Muscle layer of colon (tissue), 2 donors: ENCODE measurements around the gene UBE2F.

Experiments used
- H3K27ac ChIP-seq: one replicate; pipeline ENCODE4 v1.7.0; 2013; ENCODE audit warnings: low read depth, mild to moderate bottlenecking, low read length, moderate library complexity
- H3K27me3 ChIP-seq, 2 donors: one replicate each; pipeline ENCODE4 v1.7.0; 2013; ENCODE audit warnings: low read length in 2 of 2, mild to moderate bottlenecking in 2 of 2; ENCODE audit not compliant: insufficient read depth in 2 of 2, control insufficient read depth in 1 of 2
- H3K36me3 ChIP-seq: one replicate; pipeline ENCODE4 v1.7.0; 2013; ENCODE audit warnings: mild to moderate bottlenecking, low read length; ENCODE audit not compliant: insufficient read depth
- H3K4me1 ChIP-seq: one replicate; pipeline ENCODE4 v1.7.0; 2013; ENCODE audit warnings: mild to moderate bottlenecking, low read length; ENCODE audit not compliant: insufficient read depth
- H3K4me3 ChIP-seq, 2 donors: one replicate each; pipeline ENCODE4 v1.7.0; 2013; ENCODE audit warnings: low read length in 2 of 2, low read depth in 1 of 2, mild to moderate bottlenecking in 1 of 2, moderate library complexity in 1 of 2
- H3K9ac ChIP-seq: one replicate; pipeline ENCODE4 v1.7.0; 2013; ENCODE audit warnings: low read length
- H3K9me3 ChIP-seq: one replicate; pipeline ENCODE4 v1.7.0; 2013; ENCODE audit warnings: mild to moderate bottlenecking, low read length
- donor health status: abdominal sarcoma.
- donor health status: Adenocarcinoma of cecum.

UBE2F gene

GRCh38 chr2:238069021-238069709 lies 102.4 kb downstream of the UBE2F start:
- no peak overlapping the region for H3K27ac ChIP-seq
- H3K9ac ChIP-seq: no peak overlapping the region
- H3K4me3 ChIP-seq: no peak overlapping the region
- no peaks in the 10 kb centered on the region for H3K27me3 ChIP-seq
- H3K36me3 ChIP-seq: peaks cover 9% of the 10 kb centered on the region
- H3K4me1 ChIP-seq: no peaks in the 10 kb centered on the region
- H3K9me3 ChIP-seq: no peaks in the 10 kb centered on the region

GRCh38 chr2:238069877-238070276 lies 103.1 kb downstream of the UBE2F start:
- no peak overlapping the region for H3K4me3 ChIP-seq
- peaks cover 9% of the 10 kb centered on the region for H3K36me3 ChIP-seq
- H3K9ac ChIP-seq: no peak overlapping the region
- H3K9me3 ChIP-seq: no peaks in the 10 kb centered on the region
- no peaks in the 10 kb centered on the region for H3K4me1 ChIP-seq
- no peak overlapping the region for H3K27ac ChIP-seq
- H3K27me3 ChIP-seq: no peaks in the 10 kb centered on the region

GRCh38 chr2:238075397-238075796 lies 108.6 kb downstream of the UBE2F start:
- no peaks in the 10 kb centered on the region for H3K27me3 ChIP-seq
- no peaks in the 10 kb centered on the region for H3K4me1 ChIP-seq
- no peak overlapping the region for H3K9ac ChIP-seq
- H3K9me3 ChIP-seq: no peaks in the 10 kb centered on the region
- H3K36me3 ChIP-seq: no peaks in the 10 kb centered on the region
- H3K27ac ChIP-seq: no peak overlapping the region
- no peak overlapping the region for H3K4me3 ChIP-seq

- Histone ChIP-seq H3K9me3 (no peaks in the 10 kb centered on the region), H3K36me3 (peaks cover 12% of the 10 kb centered on the region), H3K27ac (no peak overlapping the region), H3K4me3 (no peak overlapping the region), H3K9ac (no peak overlapping the region), H3K27me3 (no peaks in the 10 kb centered on the region), H3K4me1 (no peaks in the 10 kb centered on the region)
Observed at GRCh38 chr2:238077292-238077691, 110.5 kb downstream of the UBE2F start.

GRCh38 chr2:238079874-238080327 lies 113.1 kb downstream of the UBE2F start:
- Histone ChIP-seq H3K27me3 (no peaks in the 10 kb centered on the region), H3K4me3 (no peak overlapping the region), H3K9me3 (no peaks in the 10 kb centered on the region), H3K9ac (no peak overlapping the region), H3K27ac (no peak overlapping the region), H3K36me3 (peaks cover 29% of the 10 kb centered on the region), H3K4me1 (no peaks in the 10 kb centered on the region)

- Histone ChIP-seq H3K27me3 (no peaks in the 10 kb centered on the region), H3K4me3 (no peak overlapping the region), H3K36me3 (peaks cover 29% of the 10 kb centered on the region), H3K9me3 (no peaks in the 10 kb centered on the region), H3K27ac (no peak overlapping the region), H3K4me1 (no peaks in the 10 kb centered on the region), H3K9ac (no peak overlapping the region)
Observed at GRCh38 chr2:238080518-238080917, 113.7 kb downstream of the UBE2F start.

- Histone ChIP-seq H3K9ac (no peak overlapping the region), H3K27ac (no peak overlapping the region), H3K9me3 (no peaks in the 10 kb centered on the region), H3K36me3 (peaks cover 29% of the 10 kb centered on the region), H3K4me3 (no peak overlapping the region), H3K4me1 (no peaks in the 10 kb centered on the region), H3K27me3 (no peaks in the 10 kb centered on the region)
Observed at GRCh38 chr2:238081150-238081549, 114.3 kb downstream of the UBE2F start.

GRCh38 chr2:238081561-238081960 lies 114.7 kb downstream of the UBE2F start:
- Histone ChIP-seq H3K27ac (no peak overlapping the region), H3K27me3 (no peaks in the 10 kb centered on the region), H3K9me3 (no peaks in the 10 kb centered on the region), H3K4me3 (no peak overlapping the region), H3K36me3 (peaks cover 29% of the 10 kb centered on the region), H3K9ac (no peak overlapping the region), H3K4me1 (no peaks in the 10 kb centered on the region)

GRCh38 chr2:238082151-238082550 lies 115.3 kb downstream of the UBE2F start:
- no peak overlapping the region for H3K4me3 ChIP-seq
- no peaks in the 10 kb centered on the region for H3K4me1 ChIP-seq
- H3K9me3 ChIP-seq: no peaks in the 10 kb centered on the region
- no peak overlapping the region for H3K27ac ChIP-seq
- peaks cover 29% of the 10 kb centered on the region for H3K36me3 ChIP-seq
- no peak overlapping the region for H3K9ac ChIP-seq
- no peaks in the 10 kb centered on the region for H3K27me3 ChIP-seq

GRCh38 chr2:238082827-238083226 lies 116.0 kb downstream of the UBE2F start:
- Histone ChIP-seq H3K9me3 (no peaks in the 10 kb centered on the region), H3K4me1 (no peaks in the 10 kb centered on the region), H3K36me3 (peaks cover 29% of the 10 kb centered on the region), H3K27ac (no peak overlapping the region), H3K4me3 (no peak overlapping the region), H3K27me3 (no peaks in the 10 kb centered on the region), H3K9ac (no peak overlapping the region)

GRCh38 chr2:238083919-238084318 lies 117.1 kb downstream of the UBE2F start:
- H3K27me3 ChIP-seq: no peaks in the 10 kb centered on the region

GRCh38 chr2:238084761-238085160 lies 117.9 kb downstream of the UBE2F start:
- no peak overlapping the region for H3K9ac ChIP-seq
- H3K4me1 ChIP-seq: no peaks in the 10 kb centered on the region
- H3K27me3 ChIP-seq: no peaks in the 10 kb centered on the region
- H3K4me3 ChIP-seq: no peak overlapping the region
- no peak overlapping the region for H3K27ac ChIP-seq
- H3K9me3 ChIP-seq: no peaks in the 10 kb centered on the region
- H3K36me3 ChIP-seq: peaks cover 29% of the 10 kb centered on the region

More at GRCh38 chr2:238083919-238084318, 117.1 kb downstream of the UBE2F start:
- H3K27ac ChIP-seq: no peak overlapping the region
- H3K4me3 ChIP-seq: no peak overlapping the region
- H3K4me1 ChIP-seq: no peaks in the 10 kb centered on the region
- H3K36me3 ChIP-seq: peaks cover 29% of the 10 kb centered on the region
- no peaks in the 10 kb centered on the region for H3K9me3 ChIP-seq
- H3K9ac ChIP-seq: no peak overlapping the region
